Natural killer cell (primary cell): Measurements from ENCODE around the gene CNTNAP4. TPM values are rescaled to one million over a fixed set of nuclear protein-coding genes. Genes with fewer than 3 reads are reported as not detected.

Experiments used
- ATAC-seq, 3 donors: fragments of 150-1000 bp in 2 of 3; fragments of 200-7000 bp in 1 of 3; cut with Tn5 transposase; 1 replicate in 1 of 3; 2 replicates in 2 of 3; pipeline ENCODE4 v1.10.0; 2021; ENCODE audit warnings: mild to moderate bottlenecking in 2 of 3, moderate library complexity in 2 of 3
- DNase-seq, 2 donors: peaks; one replicate each; pipeline versions ENCODE4 v3.0.0 to v3.0.0-alpha.2; 2013 to 2021; ENCODE audit warnings: mixed read lengths in 1 of 2
- H3K27ac ChIP-seq: one replicate; pipeline ENCODE4 v1.5.1; 2013; ENCODE audit warnings: mild to moderate bottlenecking, low read length
- H3K27me3 ChIP-seq: one replicate; pipeline ENCODE4 v1.6.1; 2013; ENCODE audit warnings: low read length; ENCODE audit not compliant: control insufficient read depth, insufficient read depth
- H3K36me3 ChIP-seq: one replicate; pipeline ENCODE4 v1.6.1; 2013; ENCODE audit warnings: low read length; ENCODE audit not compliant: control insufficient read depth, insufficient read depth
- H3K4me1 ChIP-seq: one replicate; pipeline ENCODE4 v1.6.1; 2013; ENCODE audit warnings: low read length; ENCODE audit not compliant: control insufficient read depth, insufficient read depth
- H3K4me3 ChIP-seq: one replicate; pipeline ENCODE4 v1.5.1; 2013; ENCODE audit warnings: low read length
- H3K9me3 ChIP-seq: one replicate; pipeline ENCODE4 v1.6.1; 2013; ENCODE audit warnings: low read length; ENCODE audit not compliant: control insufficient read depth, insufficient read depth
- H3K27ac Mint-ChIP-seq, 2 donors: one replicate each; pipeline ENCODE4 v1.8.0; 2022; ENCODE audit warnings: mild to moderate bottlenecking in 2 of 2, mixed read lengths in 2 of 2, moderate library complexity in 1 of 2
- H3K27me3 Mint-ChIP-seq, 2 donors: one replicate each; pipeline ENCODE4 v1.8.0; 2022; ENCODE audit warnings: low read depth in 2 of 2, mixed read lengths in 2 of 2
- H3K36me3 Mint-ChIP-seq: one replicate; pipeline ENCODE4 v1.8.0; 2022; ENCODE audit warnings: mixed read lengths
- H3K4me1 Mint-ChIP-seq, 2 donors: one replicate each; pipeline ENCODE4 v1.8.0; 2022; ENCODE audit warnings: mixed read lengths in 2 of 2
- H3K4me3 Mint-ChIP-seq: one replicate; pipeline ENCODE4 v1.8.0; 2022; ENCODE audit warnings: mild to moderate bottlenecking, moderate library complexity, mixed read lengths
- H3K9me3 Mint-ChIP-seq, 2 donors: one replicate each; pipeline ENCODE4 v1.8.0; 2022; ENCODE audit warnings: mixed read lengths in 2 of 2
- WGBS: methylation state at CpG from one replicate; pipeline ENCODE4 v1.1.7; 2013; ENCODE audit warnings: missing lambda C conversion rate; ENCODE audit not compliant: insufficient coverage; 5-methylcytosine and 5-hydroxymethylcytosine counted together
- intact Hi-C: fragments of 100-400 bp; cut with micrococcal nuclease; formaldehyde crosslinking; loops from one replicate; pipeline ENCODE4 v1.14.2; 2022
- total RNA-seq, 4 donors: library from RNA; stranded (reverse); fragments of 120-200 nt in 1 of 4; gene quantifications; one replicate each; pipeline versions ENCODE4 v1.2.3 to v1.2.4, GENCODE V29; 2013 to 2022
- TF ChIP-seq, protein P1 (sequence below): fragments of 200-600 bp; IDR thresholded peaks from one replicate; pipeline ENCODE4 v1.8.0; 2022; ENCODE audit warnings: antibody characterized with exemption

Gene CNTNAP4
- total RNA-seq, 3 donors from 2014 or later (not counting 1 experiment from before 2014, with no cell fraction given): not detected

DNA sequence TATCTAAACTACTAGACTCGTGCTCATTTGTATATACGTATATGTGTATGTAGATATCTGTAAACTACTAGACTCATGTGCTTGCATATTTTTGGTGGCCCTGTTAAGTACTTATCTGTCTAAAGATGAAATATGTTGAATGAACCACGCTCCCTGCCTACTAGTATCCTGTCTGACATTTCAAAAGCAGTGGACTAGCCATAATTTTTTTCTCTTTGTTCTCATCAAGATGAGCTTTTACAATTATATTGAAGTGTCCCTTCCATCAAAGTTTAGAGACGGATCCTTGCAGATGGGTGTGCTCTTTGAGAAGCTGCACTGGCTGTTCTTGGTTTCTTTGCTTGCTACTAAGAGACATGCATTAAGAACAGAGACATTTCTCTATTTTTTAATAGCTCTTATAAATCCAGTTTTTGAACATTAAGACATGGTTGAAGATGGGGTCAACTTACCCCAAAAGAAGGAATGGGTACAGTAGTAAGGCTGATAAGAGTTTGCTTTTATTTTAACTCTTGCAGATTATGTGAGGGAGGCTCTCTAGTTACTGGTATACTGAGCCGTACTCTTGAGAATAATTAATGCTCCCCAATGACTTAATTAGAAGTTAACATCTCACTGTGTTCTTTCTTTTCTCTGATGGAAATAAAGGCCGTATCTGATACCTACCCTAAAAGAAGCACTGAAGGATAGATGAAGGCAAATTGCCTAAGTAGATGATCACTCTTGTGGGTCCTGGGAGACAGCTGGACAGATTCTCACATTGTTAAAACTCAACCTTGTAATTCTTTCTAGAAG is 3.4 kb downstream of the CNTNAP4 start:
- Mint-ChIP-seq H3K36me3 (peaks cover 7% of the 10 kb centered on the region), H3K4me1 (no peaks in the 10 kb centered on the region), H3K4me3 (no peak overlapping the region), H3K27ac (no peak overlapping the region), H3K9me3 (peaks cover 2 to 3% of the 10 kb centered on the region in 2 donors), H3K27me3 (no peaks in the 10 kb centered on the region)
- ATAC-seq (no peak), DNase-seq (no peak)
- no peaks in the 10 kb centered on the region for H3K27me3 ChIP-seq
- TF ChIP-seq, protein P1, sequence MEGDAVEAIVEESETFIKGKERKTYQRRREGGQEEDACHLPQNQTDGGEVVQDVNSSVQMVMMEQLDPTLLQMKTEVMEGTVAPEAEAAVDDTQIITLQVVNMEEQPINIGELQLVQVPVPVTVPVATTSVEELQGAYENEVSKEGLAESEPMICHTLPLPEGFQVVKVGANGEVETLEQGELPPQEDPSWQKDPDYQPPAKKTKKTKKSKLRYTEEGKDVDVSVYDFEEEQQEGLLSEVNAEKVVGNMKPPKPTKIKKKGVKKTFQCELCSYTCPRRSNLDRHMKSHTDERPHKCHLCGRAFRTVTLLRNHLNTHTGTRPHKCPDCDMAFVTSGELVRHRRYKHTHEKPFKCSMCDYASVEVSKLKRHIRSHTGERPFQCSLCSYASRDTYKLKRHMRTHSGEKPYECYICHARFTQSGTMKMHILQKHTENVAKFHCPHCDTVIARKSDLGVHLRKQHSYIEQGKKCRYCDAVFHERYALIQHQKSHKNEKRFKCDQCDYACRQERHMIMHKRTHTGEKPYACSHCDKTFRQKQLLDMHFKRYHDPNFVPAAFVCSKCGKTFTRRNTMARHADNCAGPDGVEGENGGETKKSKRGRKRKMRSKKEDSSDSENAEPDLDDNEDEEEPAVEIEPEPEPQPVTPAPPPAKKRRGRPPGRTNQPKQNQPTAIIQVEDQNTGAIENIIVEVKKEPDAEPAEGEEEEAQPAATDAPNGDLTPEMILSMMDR: no peak
- H3K27ac ChIP-seq: no peak overlapping the region
- peaks cover under 1% of the 10 kb centered on the region for H3K9me3 ChIP-seq
- intact Hi-C loops: no loop called here
- H3K4me3 ChIP-seq: no peak overlapping the region
- H3K36me3 ChIP-seq: no peaks in the 10 kb centered on the region
- H3K4me1 ChIP-seq: no peaks in the 10 kb centered on the region
- 85% methylated on average over 4 of the region's 6 CpGs for WGBS

DNA sequence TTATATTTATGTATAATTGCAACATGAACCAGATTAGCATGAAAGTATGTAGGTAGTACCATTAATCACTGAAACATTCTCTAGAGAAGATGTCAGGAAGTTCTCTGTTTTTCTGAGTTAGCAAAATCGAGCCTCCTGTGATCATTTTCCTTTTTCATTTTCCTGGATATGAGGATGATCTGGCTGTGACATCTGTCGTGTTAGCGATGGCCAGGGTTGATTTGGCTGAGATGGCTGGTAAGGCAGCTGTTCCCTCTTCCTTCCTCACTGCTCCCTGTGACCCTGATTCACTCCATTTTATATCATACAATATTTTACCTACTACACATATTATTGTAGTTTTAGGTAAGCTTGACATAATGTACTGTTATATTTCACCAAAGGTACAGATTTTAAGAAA is 10.3 kb downstream of the CNTNAP4 start:
- H3K4me1 ChIP-seq: no peaks in the 10 kb centered on the region
- no peaks in the 10 kb centered on the region for H3K4me1 Mint-ChIP-seq

DNA sequence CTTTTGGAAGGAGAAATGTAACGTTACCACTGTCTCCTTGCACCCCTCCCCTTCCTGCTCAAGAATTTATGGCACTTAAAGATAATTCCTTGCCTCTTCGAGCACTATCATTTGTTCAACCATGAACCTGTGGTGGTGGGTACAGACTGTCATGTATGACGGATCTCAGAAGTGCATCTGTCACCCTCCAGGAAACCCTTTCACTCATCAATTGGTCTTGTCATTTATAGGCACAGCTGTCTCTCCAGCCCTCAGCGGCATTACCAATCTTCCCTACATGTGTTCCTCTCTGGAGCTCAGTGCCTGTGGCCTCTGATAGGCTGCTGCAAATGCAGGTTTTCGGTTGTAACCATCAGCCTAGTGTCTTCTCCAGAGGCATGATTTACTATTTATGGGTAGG is 15.0 kb downstream of the CNTNAP4 start:
- Histone ChIP-seq H3K9me3 (no peaks in the 10 kb centered on the region), H3K4me1 (no peaks in the 10 kb centered on the region), H3K27me3 (no peaks in the 10 kb centered on the region), H3K4me3 (no peak overlapping the region), H3K27ac (no peak overlapping the region), H3K36me3 (no peaks in the 10 kb centered on the region)
- Mint-ChIP-seq H3K4me3 (no peak overlapping the region), H3K27ac (no peak overlapping the region), H3K9me3 (peaks cover 22 to 35% of the 10 kb centered on the region in 2 donors), H3K27me3 (no peaks in the 10 kb centered on the region), H3K4me1 (no peaks in the 10 kb centered on the region), H3K36me3 (no peaks in the 10 kb centered on the region)
- WGBS: 92% methylated on average over 5 of the region's 5 CpGs
- intact Hi-C loops: no loop called here
- ATAC-seq (no peak), DNase-seq (no peak)
- TF ChIP-seq, protein P1: no peak

More for the DNA sequence above, 10.3 kb downstream of the CNTNAP4 start:
- intact Hi-C loops: no loop called here
- Mint-ChIP-seq H3K9me3 (peaks cover 19 to 23% of the 10 kb centered on the region in 2 donors), H3K36me3 (no peaks in the 10 kb centered on the region), H3K27ac (no peak overlapping the region), H3K27me3 (no peaks in the 10 kb centered on the region), H3K4me3 (no peak overlapping the region)
- H3K36me3 ChIP-seq: no peaks in the 10 kb centered on the region
- H3K9me3 ChIP-seq: peaks cover 2% of the 10 kb centered on the region
- no peaks in the 10 kb centered on the region for H3K27me3 ChIP-seq
- no peak overlapping the region for H3K27ac ChIP-seq
- WGBS: 0% methylated on average over 1 of the region's 3 CpGs
- ATAC-seq: no peak
- no peak overlapping the region for H3K4me3 ChIP-seq
- no peak for DNase-seq
- TF ChIP-seq, protein P1: no peak

DNA sequence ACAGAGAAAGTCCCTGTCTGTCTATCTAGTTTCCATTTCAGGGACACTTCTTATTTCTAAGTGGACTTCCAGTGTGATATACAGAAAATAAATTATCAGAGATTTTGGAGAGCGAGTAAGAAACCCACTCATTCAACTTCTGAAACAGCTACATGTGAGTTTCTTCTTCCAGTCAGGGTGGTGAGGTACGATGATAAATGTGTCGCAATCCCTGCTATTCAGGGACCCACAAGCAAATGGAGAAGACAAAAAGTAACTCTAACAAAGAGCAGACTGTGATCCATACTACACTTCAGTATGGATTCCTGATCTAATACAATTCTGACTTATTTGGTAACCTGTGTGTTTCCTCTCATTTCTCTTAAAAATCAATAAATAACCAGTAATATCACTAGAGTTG is 16.8 kb downstream of the CNTNAP4 start:
- Mint-ChIP-seq H3K4me3 (no peak overlapping the region), H3K27me3 (no peaks in the 10 kb centered on the region), H3K27ac (no peak overlapping the region), H3K4me1 (no peaks in the 10 kb centered on the region), H3K9me3 (peaks cover 16 to 33% of the 10 kb centered on the region in 2 donors), H3K36me3 (no peaks in the 10 kb centered on the region)
- Histone ChIP-seq H3K36me3 (no peaks in the 10 kb centered on the region), H3K4me1 (no peaks in the 10 kb centered on the region), H3K9me3 (no peaks in the 10 kb centered on the region), H3K27ac (no peak overlapping the region), H3K27me3 (no peaks in the 10 kb centered on the region), H3K4me3 (no peak overlapping the region)
- WGBS: 87% methylated on average over 2 of the region's 3 CpGs
- DNase-seq: no peak
- no peak for ATAC-seq
- TF ChIP-seq, protein P1: no peak
- intact Hi-C loops: no loop called here
